IMR-90 (cell line): ENCODE measurements around the gene PIWIL4. TPM values are rescaled to one million over a fixed set of nuclear protein-coding genes. Genes with fewer than 3 reads are reported as not detected.

Experiments
- ATAC-seq: fragments of 200-7000 bp; cut with Tn5 transposase; 2 replicates; pipeline ENCODE4 v1.9.1; 2020; ENCODE audit warnings: low read depth, mild to moderate bottlenecking, moderate library complexity
- BruUV-seq: library from RNA; stranded (reverse); fragments of 400-500 nt; replicated peaks from 2 replicates; lab custom pipeline; 2021; lab: Mats Ljungman, UMichigan
- CTCF ChIA-PET: fragments of 300-600 bp; formaldehyde crosslinking; extraction: SDS; loops from one replicate; lab custom pipeline; 2021; ENCODE audit warnings: antibody characterized with exemption; lab: Yijun Ruan, JAX
- POLR2A ChIA-PET: fragments of 300-600 bp; sonication (Branson Sonifier 250); formaldehyde crosslinking; loops from one replicate; lab custom pipeline; 2022; ENCODE audit warnings: antibody characterized with exemption; ENCODE audit not compliant: unreplicated experiment; lab: Charles Lee
- DNase-seq: peaks from one replicate; pipeline ENCODE4 v3.0.0; 2013
- H2AFZ ChIP-seq: replicated peaks from 2 replicates; pipeline ENCODE3; 2013; ENCODE audit warnings: low read length, mild to moderate bottlenecking; ENCODE audit not compliant: poor library complexity
- H2AK5ac ChIP-seq: 2 replicates; pipeline ENCODE4 v1.6.1; 2013; ENCODE audit warnings: low read depth, low read length, inconsistent platforms
- H2AK9ac ChIP-seq: replicated peaks from 2 replicates; pipeline ENCODE3; 2013; ENCODE audit warnings: mild to moderate bottlenecking, low read depth, low read length, moderate library complexity; ENCODE audit not compliant: poor library complexity
- H2BK120ac ChIP-seq: 2 replicates; pipeline ENCODE4 v1.6.1; 2013; ENCODE audit warnings: low read depth, low read length, inconsistent platforms
- H2BK15ac ChIP-seq: 3 replicates; pipeline ENCODE4 v1.6.1; 2013; ENCODE audit warnings: low read depth, low read length, inconsistent platforms
- H2BK20ac ChIP-seq: 2 replicates; pipeline ENCODE4 v1.6.1; 2013; ENCODE audit warnings: low read depth, mild to moderate bottlenecking, inconsistent platforms, low read length, moderate library complexity
- H2BK5ac ChIP-seq: 2 replicates; pipeline ENCODE4 v1.6.1; 2013; ENCODE audit warnings: mild to moderate bottlenecking, low read depth, low read length, inconsistent platforms; ENCODE audit not compliant: poor library complexity, severe bottlenecking
- H3K14ac ChIP-seq: replicated peaks from 2 replicates; pipeline ENCODE4 v1.6.1; 2013; ENCODE audit warnings: low read depth, low read length, inconsistent platforms
- H3K18ac ChIP-seq: 2 replicates; pipeline ENCODE4 v1.6.1; 2013; ENCODE audit warnings: low read depth, low read length, control low read depth
- H3K23ac ChIP-seq: 2 replicates; pipeline ENCODE4 v1.6.1; 2013; ENCODE audit warnings: low read depth, low read length, inconsistent platforms
- H3K27ac ChIP-seq: 2 replicates; pipeline ENCODE4 v1.5.1; 2013; ENCODE audit warnings: mild to moderate bottlenecking, control low read depth, low read length; ENCODE audit not compliant: insufficient read depth
- H3K27me3 ChIP-seq: 2 replicates; pipeline ENCODE4 v1.6.1; 2013; ENCODE audit warnings: low read length; ENCODE audit not compliant: control insufficient read depth, insufficient read depth
- H3K36me3 ChIP-seq: 2 replicates; pipeline ENCODE4 v1.6.1; 2013; ENCODE audit warnings: low read length, mixed read lengths; ENCODE audit not compliant: control insufficient read depth, insufficient read depth
- H3K4ac ChIP-seq: 2 replicates; pipeline ENCODE4 v1.6.1; 2013; ENCODE audit warnings: low read depth, low read length, inconsistent platforms
- H3K4me1 ChIP-seq: 2 replicates; pipeline ENCODE4 v1.6.1; 2013; ENCODE audit warnings: low read length, mixed read lengths; ENCODE audit not compliant: control insufficient read depth, insufficient read depth
- H3K4me2 ChIP-seq: 2 replicates; pipeline ENCODE4 v1.6.1; 2013; ENCODE audit warnings: low read depth, mild to moderate bottlenecking, control low read depth, low read length, moderate library complexity
- H3K4me3 ChIP-seq: 2 replicates; pipeline ENCODE4 v1.5.1; 2013; ENCODE audit warnings: low read depth, mild to moderate bottlenecking, control low read depth, low read length, moderate library complexity; ENCODE audit not compliant: insufficient read depth
- H3K56ac ChIP-seq: 2 replicates; pipeline ENCODE4 v1.6.1; 2013; ENCODE audit warnings: low read length, inconsistent platforms; ENCODE audit not compliant: insufficient read depth; ENCODE audit errors: extremely low read depth
- H3K79me1 ChIP-seq, 2 experiments: 2 replicates each; pipeline ENCODE4 v1.6.1; 2013; ENCODE audit warnings: low read length in 2 of 2, inconsistent platforms in 1 of 2, low read depth in 1 of 2
- H3K9ac ChIP-seq: 2 replicates; pipeline ENCODE4 v1.6.1; 2013; ENCODE audit warnings: low read depth, low read length, control low read depth
- H3K9me1 ChIP-seq: 2 replicates; pipeline ENCODE4 v1.6.1; 2013; ENCODE audit warnings: low read length, inconsistent platforms; ENCODE audit not compliant: insufficient read depth
- H3K9me3 ChIP-seq: 2 replicates; pipeline ENCODE4 v1.6.1; 2013; ENCODE audit warnings: low read length; ENCODE audit not compliant: control insufficient read depth, insufficient read depth
- H4K20me1 ChIP-seq: 2 replicates; pipeline ENCODE4 v1.6.1; 2013; ENCODE audit warnings: low read length, inconsistent platforms; ENCODE audit not compliant: insufficient read depth
- H4K5ac ChIP-seq: 2 replicates; pipeline ENCODE4 v1.6.1; 2013; ENCODE audit warnings: mild to moderate bottlenecking, low read depth, low read length, control low read depth
- H4K8ac ChIP-seq, 2 experiments: 2 replicates each; pipeline ENCODE4 v1.6.1; 2013; ENCODE audit warnings: low read depth in 2 of 2, low read length in 2 of 2, control low read depth in 1 of 2, inconsistent platforms in 1 of 2
- H4K91ac ChIP-seq: 2 replicates; pipeline ENCODE4 v1.6.1; 2013; ENCODE audit warnings: low read depth, low read length, inconsistent platforms; ENCODE audit not compliant: insufficient read depth
- BHLHE40 ChIP-seq: fragments of 150-350 bp; IDR thresholded peaks from 2 replicates; pipeline ENCODE4 v1.6.1; 2016; ENCODE audit warnings: mild to moderate bottlenecking, low read depth, low read length
- CEBPB ChIP-seq: IDR thresholded peaks from 2 replicates; pipeline ENCODE4 v1.6.1; 2012; ENCODE audit warnings: low read depth, low read length, improper control_type of control experiment
- CHD1 ChIP-seq: IDR thresholded peaks from 2 replicates; pipeline ENCODE4 v1.6.1; 2012; ENCODE audit warnings: low read depth, low read length, improper control_type of control experiment
- CTCF ChIP-seq: conservative IDR thresholded peaks from 2 replicates; pipeline ENCODE4 v1.5.1; 2012; ENCODE audit warnings: mild to moderate bottlenecking, low read depth, low read length, improper control_type of control experiment
- ELK1 ChIP-seq: fragments of 150-350 bp; IDR thresholded peaks from 2 replicates; pipeline ENCODE4 v1.6.1; 2016; ENCODE audit warnings: low read depth, mild to moderate bottlenecking, low read length, moderate library complexity, borderline replicate concordance
- FOS ChIP-seq: fragments of 150-350 bp; IDR thresholded peaks from 2 replicates; pipeline ENCODE4 v1.6.1; 2016; ENCODE audit warnings: low read depth, low read length
- MAFK ChIP-seq: IDR thresholded peaks from 2 replicates; pipeline ENCODE4 v1.6.1; 2012; ENCODE audit warnings: low read depth, low read length, improper control_type of control experiment
- MAZ ChIP-seq: IDR thresholded peaks from 2 replicates; pipeline ENCODE4 v1.6.1; 2012; ENCODE audit warnings: low read depth, mild to moderate bottlenecking, low read length, improper control_type of control experiment, moderate library complexity, borderline replicate concordance
- MXI1 ChIP-seq: IDR thresholded peaks from 2 replicates; pipeline ENCODE4 v1.6.1; 2012; ENCODE audit warnings: low read depth, mild to moderate bottlenecking, low read length, moderate library complexity, borderline replicate concordance
- NFE2L2 ChIP-seq: fragments of 150-350 bp; IDR thresholded peaks from 2 replicates; pipeline ENCODE4 v1.6.1; 2016; ENCODE audit warnings: low read depth, mild to moderate bottlenecking, low read length
- POLR2A ChIP-seq: IDR thresholded peaks from 2 replicates; pipeline ENCODE4 v1.6.1; 2012; ENCODE audit warnings: mild to moderate bottlenecking, low read depth, low read length
- RAD21 ChIP-seq: IDR thresholded peaks from 2 replicates; pipeline ENCODE4 v1.6.1; 2012; ENCODE audit warnings: low read length, improper control_type of control experiment
- RCOR1 ChIP-seq: IDR thresholded peaks from 2 replicates; pipeline ENCODE4 v1.6.1; 2012; ENCODE audit warnings: mild to moderate bottlenecking, low read length, improper control_type of control experiment; ENCODE audit not compliant: insufficient replicate concordance
- RFX5 ChIP-seq: IDR thresholded peaks from 2 replicates; pipeline ENCODE4 v1.8.0; 2012; ENCODE audit warnings: low read depth, mild to moderate bottlenecking, low read length, moderate library complexity
- SMC3 ChIP-seq: fragments of 150-350 bp; IDR thresholded peaks from 2 replicates; pipeline ENCODE4 v1.6.1; 2016; ENCODE audit warnings: low read depth, mild to moderate bottlenecking, antibody characterized with exemption, low read length, moderate library complexity
- USF2 ChIP-seq: fragments of 150-350 bp; IDR thresholded peaks from 2 replicates; pipeline ENCODE4 v1.6.1; 2017; ENCODE audit warnings: mild to moderate bottlenecking, antibody characterized with exemption, low read length, low read depth
- WGBS, 2 experiments: methylation state at CpG; one replicate each; pipeline versions ENCODE4 v1.1.5 to v1.1.7; 2013; ENCODE audit warnings: missing lambda C conversion rate in 2 of 2; ENCODE audit not compliant: insufficient read length in 1 of 2; ENCODE audit errors: extremely low coverage in 2 of 2; 5-methylcytosine and 5-hydroxymethylcytosine counted together
- dilution Hi-C: fragments of 300-500 bp; cut with HindIII; formaldehyde crosslinking; loops from one replicate; pipeline ENCODE4 v1.14.3; 2018; ENCODE audit warnings: low sequenced_read_pairs; ENCODE audit not compliant: unreplicated experiment
- in situ Hi-C: fragments of 300-500 bp; cut with MboI; formaldehyde crosslinking; loops from 3 replicates; pipeline ENCODE4 v1.14.3; 2019; ENCODE audit warnings: low sequenced_read_pairs, inconsistent platforms, mixed read lengths
- intact Hi-C: fragments of 100-400 bp; cut with micrococcal nuclease; formaldehyde crosslinking; loops from 2 replicates; pipeline ENCODE4 v1.10.0; 2022
- polyA plus RNA-seq, 3 experiments: library from polyadenylated mRNA; depleted of rRNA; stranded (reverse); fragments of >200 nt; gene quantifications; 2 replicates each; pipeline ENCODE4 v1.2.3, GENCODE V29; 2012; ENCODE audit warnings: low replicate concordance in 1 of 3
- total RNA-seq: library from RNA; depleted of rRNA; stranded (reverse); fragments of >200 nt; gene quantifications from 2 replicates; pipeline ENCODE4 v1.2.3, GENCODE V29; 2012

The PIWIL4 gene
- total and polyA plus RNA-seq, 2 of the 4 experiments (the other 2 are of a cell fraction), result 0.72 to 1.3 TPM

GRCh38 chr11:94550513-94550912 lies 16.7 kb upstream of the PIWIL4 start:
- CTCF ChIA-PET, result no interaction called here
- in situ Hi-C loops, result no loop called here

More at GRCh38 chr11:94550513-94550912, 16.7 kb upstream of the PIWIL4 start:
- Histone ChIP-seq H3K4me3 (no peak overlapping the region), H2BK20ac (no peak overlapping the region), H2AFZ (no peak overlapping the region), H2BK120ac (no peak overlapping the region), H3K9me1 (peaks cover 11% of the 10 kb centered on the region), H3K27ac (no peak overlapping the region), H4K8ac (no peak overlapping the region), H2AK9ac (no peak overlapping the region), H3K23ac (no peak overlapping the region), H4K20me1 (peaks cover 10% of the 10 kb centered on the region; the same call in 1 of the 2 replicates), H3K14ac (no peak overlapping the region), H2AK5ac (no peak overlapping the region), H4K91ac (no peak overlapping the region), H2BK5ac (no peak overlapping the region), H3K56ac (no peak overlapping the region), H3K9me3 (no peaks in the 10 kb centered on the region), H3K79me1 (peaks cover 9 to 36% of the 10 kb centered on the region in 2 experiments), H3K9ac (no peak overlapping the region), H3K27me3 (no peaks in the 10 kb centered on the region), H4K5ac (no peak overlapping the region), H3K4me2 (no peak overlapping the region), H3K36me3 (peaks cover 2% of the 10 kb centered on the region; the same call in 1 of the 2 replicates), H3K18ac (no peak overlapping the region), H3K4me1 (peaks cover 3% of the 10 kb centered on the region), H2BK15ac (no peak overlapping the region), H3K4ac (no peak overlapping the region)
- dilution Hi-C loops (no loop called here), intact Hi-C loops (no loop called here)
- BruUV-seq, result no TSS peak
- ATAC-seq (no peak), DNase-seq (no peak)
- WGBS, 2 experiments, result 100% methylated on average over 1 of the region's 4 CpGs; no CpG with 5 or more reads in 1 of the 2 experiments
- TF ChIP-seq ELK1 (no peak), MAZ (no peak), CTCF (no peak), FOS (no peak), MXI1 (no peak), MAFK (no peak), BHLHE40 (no peak), CEBPB (no peak), POLR2A (no peak), NFE2L2 (no peak), USF2 (no peak), RFX5 (no peak), SMC3 (no peak), RCOR1 (no peak), RAD21 (no peak), CHD1 (no peak)
- POLR2A ChIA-PET, result no interaction called here
